Hippocampal formation (tissue), 2 donors: ENCODE measurements around the gene GCK.

Source experiments
- DNase-seq, 2 donors: peaks; one replicate each; lab custom pipeline; 2025; lab: John Stamatoyannopoulos, UW

The GCK gene

DNA sequence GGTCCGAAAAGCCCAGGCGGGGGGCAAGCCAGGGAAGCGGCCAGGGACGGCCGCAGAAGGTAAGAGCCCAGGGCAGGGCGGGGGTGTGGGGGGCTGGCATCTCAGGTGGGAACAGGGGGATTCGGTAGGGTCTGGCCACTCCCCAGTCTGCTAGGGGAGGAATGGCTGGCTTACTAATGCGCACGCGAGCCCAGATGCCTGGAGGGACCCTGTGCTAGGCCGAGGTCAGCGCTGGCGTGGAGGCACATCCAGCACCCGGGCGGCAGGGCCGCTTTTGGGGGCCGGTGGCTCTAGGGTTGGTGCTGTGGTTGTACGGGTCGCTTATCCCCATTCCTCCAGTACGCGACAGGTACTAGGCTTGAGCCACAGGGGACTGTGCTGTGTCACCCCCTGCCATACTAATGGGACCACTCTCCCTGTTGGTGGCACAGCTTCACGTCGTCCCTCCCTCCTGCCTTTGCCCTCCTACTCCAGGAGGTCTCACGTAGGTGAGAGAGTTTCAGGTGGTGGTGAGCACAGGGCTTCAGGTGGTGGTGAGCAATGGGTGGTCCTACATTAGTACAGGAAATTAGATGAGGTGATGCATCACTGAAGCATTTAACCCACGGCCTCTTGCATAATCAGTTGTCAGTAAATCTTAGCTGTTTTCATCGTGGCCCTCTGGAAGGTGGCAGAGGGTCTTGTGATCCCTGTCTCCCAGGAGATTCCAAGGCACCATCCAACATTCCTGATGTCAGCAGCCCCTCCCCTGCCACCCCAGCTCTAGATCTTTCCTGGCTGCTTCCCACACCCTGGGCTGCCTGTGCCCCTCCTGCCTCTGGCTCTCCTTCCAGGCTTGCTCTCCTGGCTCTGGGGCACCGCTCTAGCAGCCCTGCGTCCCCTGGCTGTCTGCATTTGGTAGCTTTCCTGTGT, 84.1 kb downstream of the GCK start:
- peak in 1 of 2 donors; percentile 61 for DNase-seq

DNA sequence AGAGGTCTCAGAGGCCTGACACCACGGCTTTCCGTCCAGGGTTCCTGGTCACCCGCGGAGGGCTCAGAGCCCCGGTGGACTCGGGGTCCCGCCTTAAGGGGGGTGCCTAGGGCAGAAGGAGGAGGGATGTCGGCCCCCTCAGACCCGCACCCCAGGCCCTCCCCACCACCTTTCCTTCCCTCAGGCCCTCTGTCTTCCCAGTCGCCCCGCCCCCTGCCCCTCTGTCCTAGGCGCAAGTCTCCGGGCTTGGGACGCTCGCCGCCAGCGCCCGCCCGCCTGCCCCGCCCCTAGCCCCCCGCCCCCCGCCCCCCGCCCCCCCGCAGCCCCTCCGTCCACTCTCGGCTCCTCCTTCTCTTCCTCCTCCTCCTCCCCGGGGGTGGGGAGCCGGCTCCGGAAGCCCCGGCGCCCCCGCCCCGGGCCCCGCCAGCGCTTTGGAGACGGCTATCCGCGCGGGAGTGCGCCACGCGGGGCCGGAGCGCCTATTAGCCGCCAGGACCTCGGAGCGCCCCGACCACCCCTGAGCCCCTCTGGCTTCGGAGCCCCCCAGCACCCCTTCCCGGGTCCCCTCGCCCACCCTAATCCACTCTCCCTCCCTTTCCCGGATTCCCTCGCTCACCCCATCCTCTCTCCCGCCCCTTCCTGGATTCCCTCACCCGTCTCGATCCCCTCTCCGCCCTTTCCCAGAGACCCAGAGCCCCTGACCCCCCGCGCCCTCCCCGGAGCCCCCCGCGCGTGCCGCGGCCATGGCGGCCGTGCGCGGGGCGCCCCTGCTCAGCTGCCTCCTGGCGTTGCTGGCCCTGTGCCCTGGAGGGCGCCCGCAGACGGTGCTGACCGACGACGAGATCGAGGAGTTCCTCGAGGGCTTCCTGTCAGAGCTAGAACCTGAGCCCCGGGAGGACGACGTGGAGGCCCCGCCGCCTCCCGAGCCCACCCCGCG, 85.0 kb downstream of the GCK start, which contains the start of gene AEBP1:
AEBP1 (plus strand) TSS at position 423 of the 937 bp plus-strand sequence; CDS start at position 744, 321 bp downstream.
- DNase-seq, result no peak

GRCh38 chr7:44103566-44103922, 85.7 kb downstream of the GCK start:
- no peak for DNase-seq

GRCh38 chr7:44102846-44103565, 86.2 kb downstream of the GCK start:
- DNase-seq, result no peak

DNA sequence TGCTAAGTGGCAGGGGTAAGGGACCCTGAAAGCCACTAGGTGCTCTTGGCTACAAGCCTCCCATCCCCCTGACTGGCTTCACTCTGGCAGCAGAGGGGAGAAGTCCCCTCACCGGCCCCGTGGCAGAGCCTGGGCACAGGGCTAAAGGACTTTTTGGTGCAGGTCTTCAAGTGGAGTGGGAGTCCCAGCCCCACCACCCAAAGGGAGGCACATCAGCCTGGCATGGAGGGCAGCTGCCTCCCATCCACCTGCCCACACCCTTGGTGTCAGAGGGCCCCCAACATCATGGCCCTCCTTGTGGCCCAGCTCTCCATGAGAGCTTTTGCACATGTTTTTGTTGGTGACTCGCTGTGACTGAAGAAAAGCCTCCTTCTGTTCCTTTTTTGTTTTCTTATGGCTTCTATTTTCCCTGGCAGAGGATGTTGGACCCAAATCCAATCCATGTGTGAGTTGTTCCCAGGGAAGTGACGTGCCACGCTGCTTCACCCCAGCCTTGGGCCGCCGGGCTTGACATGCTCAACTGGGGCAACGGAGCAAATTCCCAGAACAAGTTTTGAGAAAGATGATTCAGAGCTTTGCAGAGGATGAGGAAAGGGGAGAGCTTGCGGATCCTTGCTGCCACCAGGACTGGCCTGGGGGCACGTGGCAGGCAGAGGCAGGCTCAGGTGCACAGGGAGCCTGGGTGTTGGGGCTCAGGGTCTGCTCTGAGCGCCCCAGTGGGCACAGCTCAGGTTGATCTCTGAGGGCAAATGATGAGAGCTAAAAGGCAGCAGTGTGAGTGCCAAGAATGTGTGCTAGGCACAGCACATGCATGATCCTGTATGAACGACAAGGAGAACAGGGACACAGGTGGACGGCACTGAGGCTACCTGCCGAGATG, 87.0 kb downstream of the GCK start:
- peak in 1 of 2 donors; percentile 20 for DNase-seq

DNA sequence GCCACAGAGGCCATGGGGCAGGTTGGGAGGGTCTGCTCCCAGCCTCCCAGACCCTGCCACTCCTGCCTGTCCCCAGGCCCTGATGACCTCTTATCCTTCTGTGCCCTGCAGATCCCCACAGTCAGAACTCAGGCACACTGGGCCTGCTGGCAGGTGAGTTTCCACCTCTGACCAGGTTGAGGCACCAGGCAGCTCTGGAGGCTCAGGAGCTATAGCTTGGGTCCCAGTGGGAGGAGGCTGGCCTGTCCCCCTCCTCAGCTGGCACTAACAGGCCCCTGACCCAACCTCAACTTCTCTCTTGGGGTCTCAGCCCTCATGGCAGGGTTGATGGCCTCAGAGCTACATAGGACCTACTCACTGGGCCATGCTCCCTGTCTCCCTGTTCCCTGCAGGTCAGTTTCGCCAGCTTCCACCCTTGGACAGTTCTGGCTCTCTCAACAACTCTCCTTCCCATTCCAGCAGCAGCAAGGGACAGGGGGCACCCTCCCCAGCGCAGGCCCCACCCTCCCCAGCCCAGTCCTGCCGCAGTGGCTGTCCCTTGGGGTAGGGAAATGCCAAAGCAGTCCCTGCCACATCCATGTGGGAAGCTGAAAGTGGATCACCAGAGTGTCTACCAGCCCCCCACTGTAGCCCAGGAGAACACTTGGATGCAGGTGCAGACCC, 87.8 kb downstream of the GCK start:
- no peak for DNase-seq

DNA sequence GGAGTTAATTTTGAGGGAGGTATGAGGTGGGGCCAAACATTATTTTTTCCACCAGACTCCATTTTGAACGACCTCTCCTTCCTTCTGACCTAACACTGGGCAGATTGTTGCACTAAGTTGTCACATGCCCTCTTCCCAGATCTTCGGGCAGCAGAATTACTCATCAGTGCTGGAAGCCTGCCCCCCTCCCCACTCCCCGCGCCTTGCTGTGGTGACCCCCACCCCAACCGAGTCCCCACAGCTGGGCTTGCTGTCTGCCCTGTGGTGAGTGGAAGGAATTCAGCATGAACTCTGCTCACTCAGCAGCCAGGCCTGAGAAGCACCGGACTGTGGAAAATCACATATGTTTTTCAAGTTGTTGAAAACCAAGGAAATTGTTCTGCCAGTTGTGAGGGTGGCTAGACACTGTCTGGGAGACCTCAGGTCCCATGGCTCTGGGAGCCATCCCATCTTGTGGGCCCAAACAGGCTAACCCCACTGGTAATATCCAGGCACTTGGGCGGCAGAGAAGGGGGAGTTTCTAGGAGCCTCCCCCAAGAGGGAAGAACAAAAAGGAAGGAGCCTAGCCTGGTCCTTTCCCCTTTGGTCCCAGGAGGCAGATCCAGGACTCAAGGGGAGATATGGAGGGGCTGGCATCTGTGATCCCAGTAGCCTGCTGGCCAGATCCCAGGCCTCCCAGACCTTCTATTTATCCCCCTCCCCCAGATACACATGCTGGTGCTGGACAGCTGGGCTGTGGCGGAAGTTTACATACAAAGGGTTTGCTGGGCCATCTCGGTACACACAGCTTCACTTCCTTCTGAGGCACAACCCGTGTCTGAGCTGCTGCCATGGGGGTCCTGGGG, 88.6 kb downstream of the GCK start:
- DNase-seq, result no peak

DNA sequence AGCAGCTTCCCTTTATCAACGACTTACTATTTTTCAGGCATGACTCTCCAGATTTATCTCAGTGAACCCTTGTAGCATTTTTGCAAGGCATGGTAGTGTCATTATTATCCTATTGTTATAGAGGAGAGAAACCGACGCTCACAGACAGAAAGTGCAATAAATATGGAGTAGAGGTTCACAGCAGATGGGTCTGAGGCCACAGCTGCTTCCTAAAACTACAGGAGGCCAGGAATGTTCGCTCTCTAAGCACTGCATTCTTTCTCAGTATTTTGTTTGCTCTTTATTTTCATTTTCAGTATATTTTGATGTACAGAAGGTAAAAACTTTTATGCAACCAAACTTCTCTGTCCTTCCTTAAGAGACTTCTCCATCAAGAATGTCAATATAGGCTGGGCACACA, 89.6 kb downstream of the GCK start:
- DNase-seq, result no peak

- no peak for DNase-seq
These were observed 90.9 kb downstream of the GCK start for GRCh38 chr7:44098092-44099068.

GRCh38 chr7:44097064-44097932, 91.9 kb downstream of the GCK start:
- no peak for DNase-seq

- no peak for DNase-seq
These were observed 92.8 kb downstream of the GCK start for GRCh38 chr7:44096326-44096881.

GRCh38 chr7:44095781-44096180, 93.5 kb downstream of the GCK start:
- DNase-seq, result no peak

DNA sequence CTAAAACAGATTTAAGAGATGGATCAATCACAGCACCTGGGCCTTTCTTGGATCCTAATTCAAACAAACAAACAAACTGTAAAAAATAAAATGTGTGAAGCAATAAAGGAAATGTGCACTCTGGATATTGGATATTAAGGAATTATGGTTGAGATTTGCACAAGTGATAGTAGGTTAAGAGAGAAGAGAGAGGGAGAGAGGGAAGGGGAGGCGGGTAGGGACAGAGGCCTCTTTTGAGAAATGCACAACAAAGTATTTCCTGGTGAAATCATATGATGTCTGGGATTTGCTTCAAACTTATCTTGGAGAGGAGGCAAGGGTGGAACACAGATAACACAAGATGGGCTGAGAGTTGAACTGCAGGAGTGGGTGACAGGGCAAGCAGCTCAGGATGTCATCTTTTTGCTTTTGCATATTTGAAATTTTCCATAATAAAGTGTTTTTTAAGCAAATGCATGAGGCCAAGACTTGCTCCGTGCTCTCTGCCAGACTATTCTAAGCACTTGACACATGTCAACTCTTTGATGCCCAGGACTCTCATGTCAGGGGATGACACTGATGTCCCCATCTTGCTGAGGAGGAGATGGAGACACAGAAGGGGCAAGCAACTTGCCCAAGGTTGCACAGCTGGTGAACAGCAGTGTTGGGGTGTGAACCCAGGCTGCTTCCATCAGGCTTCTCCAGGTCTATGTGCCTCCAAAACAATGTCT, 94.2 kb downstream of the GCK start:
- DNase-seq, result no peak

DNA sequence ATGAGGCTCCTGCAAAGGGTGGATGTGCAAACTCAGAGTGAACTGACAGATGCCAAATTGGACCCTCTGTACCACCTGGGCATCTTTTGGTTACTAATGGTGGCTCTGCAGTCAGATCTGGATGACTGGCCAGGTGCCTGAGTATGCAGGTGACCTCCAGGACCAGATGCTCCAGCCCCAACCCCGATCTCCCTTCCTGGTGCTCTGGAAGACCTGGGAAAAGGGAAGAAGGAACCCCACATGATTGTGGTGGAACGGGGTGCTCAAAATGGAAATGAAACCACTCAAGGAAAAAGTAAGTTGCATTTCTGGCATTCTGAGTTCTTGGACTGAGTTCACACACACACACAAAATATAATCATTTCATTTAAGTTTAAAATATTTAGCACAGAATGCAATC, 94.9 kb downstream of the GCK start:
- DNase-seq, result no peak
